Endothelial cell of umbilical vein (primary cell): ENCODE measurements around the gene SDK2. TPM values are rescaled to one million over a fixed set of nuclear protein-coding genes. Genes with fewer than 3 reads are reported as not detected.

Source experiments
- BruUV-seq: library from RNA; stranded (reverse); fragments of 400-500 nt; replicated peaks from 2 replicates; lab custom pipeline; 2021; lab: Mats Ljungman, UMichigan
- CTCF ChIA-PET: fragments of 300-600, 350-600 bp; sonication (Branson Sonifier 250); formaldehyde crosslinking; loops from one replicate; lab custom pipeline; 2021; ENCODE audit warnings: antibody characterized with exemption, inconsistent platforms; lab: Charles Lee
- POLR2A ChIA-PET: fragments of 300-600, 350-600 bp; sonication (Branson Sonifier 250); formaldehyde crosslinking; loops from one replicate; lab custom pipeline; 2021; ENCODE audit warnings: antibody characterized with exemption, inconsistent platforms; lab: Charles Lee
- DNase-seq: peaks from one replicate; pipeline ENCODE4 v3.0.0-alpha.2; 2011; ENCODE audit warnings: low read depth, low spot score
- FAIRE-seq: peaks from 2 replicates; lab custom pipeline; 2011; peaks lifted over from hg19 to GRCh38; lab: Jason Lieb, UNC
- H2AFZ ChIP-seq: 2 replicates; pipeline ENCODE4 v1.6.0; 2012; ENCODE audit warnings: low read depth, low read length, control low read depth, inconsistent platforms
- H3K27ac ChIP-seq: 2 replicates; pipeline ENCODE4 v1.5.1; 2011; ENCODE audit warnings: low read depth, mild to moderate bottlenecking, control low read depth, low read length, moderate library complexity; ENCODE audit not compliant: insufficient read depth
- H3K27me3 ChIP-seq, 2 experiments: 2 replicates each; pipeline versions ENCODE4 v1.6.0 to v1.6.1; 2011; ENCODE audit warnings: low read length in 2 of 2, mixed read lengths in 1 of 2; ENCODE audit not compliant: control insufficient read depth in 2 of 2, insufficient read depth in 2 of 2
- H3K36me3 ChIP-seq, 2 experiments: 2 replicates in 1 of 2; 3 replicates in 1 of 2; pipeline ENCODE4 v1.5.1; 2011; ENCODE audit warnings: low read length in 2 of 2, mild to moderate bottlenecking in 1 of 2, moderate library complexity in 1 of 2; ENCODE audit not compliant: control insufficient read depth in 2 of 2, insufficient read depth in 2 of 2; ENCODE audit errors: extremely low read depth in 1 of 2
- H3K4me1 ChIP-seq: 3 replicates; pipeline ENCODE4 v1.5.1; 2011; ENCODE audit warnings: mild to moderate bottlenecking, low read length; ENCODE audit not compliant: control insufficient read depth, insufficient read depth; ENCODE audit errors: extremely low read depth
- H3K4me2 ChIP-seq: 2 replicates; pipeline ENCODE4 v1.6.1; 2011; ENCODE audit warnings: low read length, control low read depth, mixed read lengths; ENCODE audit not compliant: insufficient read depth
- H3K4me3 ChIP-seq, 3 experiments: fragments of 200-600 bp in 1 of 3; sonication (generic), shearing (Covaris generic) in 1 of 3; replicated peaks in 1 of 3; 2 replicates each; pipeline ENCODE4 v1.5.1; 2011 to 2016; ENCODE audit warnings: control low read depth in 3 of 3, low read length in 3 of 3, mild to moderate bottlenecking in 2 of 3, inconsistent platforms in 1 of 3, low read depth in 1 of 3, moderate library complexity in 1 of 3; ENCODE audit not compliant: insufficient read depth in 1 of 3
- H3K79me2 ChIP-seq: 2 replicates; pipeline ENCODE4 v1.6.0; 2012; ENCODE audit warnings: low read length, inconsistent platforms; ENCODE audit not compliant: control insufficient read depth, insufficient read depth
- H3K9ac ChIP-seq: replicated peaks from 2 replicates; pipeline ENCODE3; 2011; ENCODE audit warnings: low read length, control low read depth; ENCODE audit not compliant: insufficient read depth; ENCODE audit errors: extremely low read depth
- H3K9me1 ChIP-seq: replicated peaks from 3 replicates; pipeline ENCODE4 v1.6.0; 2011; ENCODE audit warnings: mild to moderate bottlenecking, low read length; ENCODE audit not compliant: control insufficient read depth, insufficient read depth; ENCODE audit errors: extremely low read depth
- H3K9me3 ChIP-seq: replicated peaks from 2 replicates; pipeline ENCODE4 v1.5.1; 2012; ENCODE audit warnings: low read length, inconsistent platforms; ENCODE audit not compliant: control insufficient read depth, insufficient read depth
- H4K20me1 ChIP-seq: replicated peaks from 2 replicates; pipeline ENCODE3; 2011; ENCODE audit warnings: mild to moderate bottlenecking, low read length; ENCODE audit not compliant: control insufficient read depth, insufficient read depth; ENCODE audit errors: extremely low read depth
- GATA2 ChIP-seq: IDR thresholded peaks from 2 replicates; pipeline ENCODE4 v1.7.0; 2011; ENCODE audit warnings: low read depth, mild to moderate bottlenecking, moderate library complexity, mixed read lengths, low read length; ENCODE audit not compliant: insufficient read length, insufficient read depth
- MYC ChIP-seq: IDR thresholded peaks from one replicate; pipeline ENCODE4 v1.6.1; 2011; ENCODE audit warnings: mild to moderate bottlenecking, low read depth, low read length
- POLR2A ChIP-seq: IDR thresholded peaks from 2 replicates; pipeline ENCODE4 v1.6.1; 2012; ENCODE audit warnings: low read depth, mild to moderate bottlenecking, control low read depth, low read length
- dilution Hi-C: fragments of 300-500 bp; cut with MboI; formaldehyde crosslinking; loops from one replicate; pipeline ENCODE4 v1.15.0; 2019; ENCODE audit warnings: low sequenced_read_pairs; ENCODE audit not compliant: extremely low pct_ligation_motif_present
- intact Hi-C: fragments of 100-400 bp; cut with micrococcal nuclease; formaldehyde crosslinking; loops from one replicate; pipeline ENCODE4 v1.10.0; 2022
- polyA plus RNA-seq, 4 experiments: library from polyadenylated mRNA; depleted of rRNA in 3 of 4; stranded (reverse) in 3 of 4; unstranded in 1 of 4; fragments of >200 nt; gene quantifications; 2 replicates each; pipeline versions ENCODE4 v1.2.1 to v1.2.3, GENCODE V29; 2011 to 2012; ENCODE audit warnings: missing spikeins in 1 of 4
- total RNA-seq: library from RNA; stranded (reverse); gene quantifications from 2 replicates; pipeline ENCODE4 v1.2.3, GENCODE V29; 2021

The SDK2 gene
- total and polyA plus RNA-seq, 2 donors (not counting 3 experiments of a cell fraction or from before 2014, with no cell fraction given) = not detected

- Histone ChIP-seq H3K9me1 (no peaks in the 10 kb centered on the region), H4K20me1 (no peaks in the 10 kb centered on the region), H3K9ac (no peak overlapping the region), H3K4me3 (no peak overlapping the region), H3K79me2 (no peaks in the 10 kb centered on the region), H3K27me3 (no peaks in the 10 kb centered on the region), H3K4me2 (no peak overlapping the region), H3K4me1 (no peaks in the 10 kb centered on the region), H3K27ac (no peak overlapping the region), H3K36me3 (no peaks in the 10 kb centered on the region), H3K9me3 (no peaks in the 10 kb centered on the region), H2AFZ (no peak overlapping the region)
- ChIA-PET CTCF (interaction anchor here (1.0 to 3.0 kb wide), 2 partner anchors 13 to 801 kb away, joined by 3 to 13 read pairs; no protein-coding TSS in a partner anchor), POLR2A (interaction anchor here (0.6 kb wide), 1 partner anchor 261 kb away, joined by 3 read pairs; no protein-coding TSS in a partner anchor)
- DNase-seq (no peak), FAIRE-seq (no peak)
- intact Hi-C loops (no loop called here), dilution Hi-C loops (no loop called here)
- no TSS peak for BruUV-seq
- TF ChIP-seq GATA2 (no peak), MYC (no peak), POLR2A (no peak)
These were observed 286.9 kb downstream of the SDK2 start for GRCh38 chr17:73357318-73357717.

- H2AFZ ChIP-seq = no peak overlapping the region
- no peaks in the 10 kb centered on the region for H3K36me3 ChIP-seq
- no peaks in the 10 kb centered on the region for H3K9me1 ChIP-seq
- no TSS peak for BruUV-seq
- no peaks in the 10 kb centered on the region for H3K27me3 ChIP-seq
- no peaks in the 10 kb centered on the region for H3K9me3 ChIP-seq
- H3K27ac ChIP-seq = no peak overlapping the region
- DNase-seq (no peak), FAIRE-seq (no peak)
- no peak overlapping the region for H3K4me3 ChIP-seq
- no peaks in the 10 kb centered on the region for H3K79me2 ChIP-seq
- no peak overlapping the region for H3K9ac ChIP-seq
- H4K20me1 ChIP-seq = no peaks in the 10 kb centered on the region
- no peaks in the 10 kb centered on the region for H3K4me1 ChIP-seq
- dilution Hi-C loops = no loop called here
- POLR2A ChIA-PET = interaction anchor here (0.6 kb wide), 1 partner anchor 262 kb away, joined by 3 read pairs; no protein-coding TSS in a partner anchor
- intact Hi-C loops = no loop called here
- no peak overlapping the region for H3K4me2 ChIP-seq
- TF ChIP-seq POLR2A = no peak
- CTCF ChIA-PET = interaction anchor here (3.0 kb wide), 1 partner anchor 13 kb away, joined by 13 read pairs; no protein-coding TSS in a partner anchor
These were observed 287.6 kb downstream of the SDK2 start for GRCh38 chr17:73356561-73357170.
